MM.1S (cell line): ENCODE data around the gene C16orf87.

Experiments used
- DNase-seq: peaks from one replicate; pipeline ENCODE4 v3.0.0-alpha.2; 2015
- H2AFZ ChIP-seq: fragments of 300-600 bp; sonication (generic); 2 replicates; pipeline ENCODE4 v1.6.0; 2016; ENCODE audit warnings: antibody characterized with exemption, low read length
- H3F3A ChIP-seq: fragments of 300-600 bp; sonication (generic); 2 replicates; pipeline ENCODE4 v1.6.1; 2016; ENCODE audit warnings: mild to moderate bottlenecking, antibody characterized with exemption, low read length, moderate library complexity, mixed read lengths; ENCODE audit not compliant: insufficient read depth
- H3K27ac ChIP-seq: fragments of 300-600 bp; sonication (generic); 2 replicates; pipeline ENCODE4 v1.5.1; 2016; ENCODE audit warnings: mild to moderate bottlenecking, low read length
- H3K27me3 ChIP-seq: fragments of 300-600 bp; sonication (generic); replicated peaks from 2 replicates; pipeline ENCODE4 v1.6.0; 2016; ENCODE audit warnings: low read length; ENCODE audit not compliant: insufficient read depth
- H3K36me3 ChIP-seq: fragments of 300-600 bp; sonication (generic); replicated peaks from 2 replicates; pipeline ENCODE4 v1.6.1; 2016; ENCODE audit warnings: mild to moderate bottlenecking, low read length, mixed read lengths; ENCODE audit not compliant: insufficient read depth
- H3K4me1 ChIP-seq: fragments of 300-600 bp; sonication (generic); 2 replicates; pipeline ENCODE4 v1.6.1; 2016; ENCODE audit warnings: low read length, mixed read lengths
- H3K4me2 ChIP-seq: fragments of 300-600 bp; sonication (generic); 2 replicates; pipeline ENCODE4 v1.6.0; 2016; ENCODE audit warnings: low read depth, low read length
- H3K4me3 ChIP-seq: fragments of 300-600 bp; sonication (generic); 2 replicates; pipeline ENCODE4 v1.5.1; 2016; ENCODE audit warnings: low read length, mixed read lengths
- H3K79me2 ChIP-seq: fragments of 300-600 bp; sonication (generic); 2 replicates; pipeline ENCODE4 v1.6.1; 2016; ENCODE audit warnings: mixed run types, low read length, mixed read lengths
- H3K9ac ChIP-seq: fragments of 300-600 bp; sonication (generic); 2 replicates; pipeline ENCODE4 v1.6.1; 2016; ENCODE audit warnings: low read length, mixed read lengths
- H3K9me2 ChIP-seq: fragments of 300-600 bp; sonication (generic); replicated peaks from 2 replicates; pipeline ENCODE4 v1.6.1; 2016; ENCODE audit warnings: mild to moderate bottlenecking, low read length, mixed read lengths; ENCODE audit not compliant: insufficient read depth
- H3K9me3 ChIP-seq: fragments of 300-600 bp; sonication (generic); replicated peaks from 2 replicates; pipeline ENCODE4 v1.6.1; 2016; ENCODE audit warnings: mild to moderate bottlenecking, low read length, mixed read lengths; ENCODE audit not compliant: insufficient read depth
- H4K20me1 ChIP-seq: fragments of 300-600 bp; sonication (generic); 2 replicates; pipeline ENCODE4 v1.6.1; 2016; ENCODE audit warnings: mild to moderate bottlenecking, low read length, moderate library complexity, mixed read lengths; ENCODE audit not compliant: insufficient read depth
- EZH2 ChIP-seq: fragments of 300-600 bp; sonication (generic); optimal IDR thresholded peaks from 2 replicates; pipeline ENCODE3; 2017; ENCODE audit warnings: low read depth, mild to moderate bottlenecking, antibody characterized with exemption, low read length, mixed read lengths
- EZH2phosphoT487 ChIP-seq: fragments of 300-600 bp; sonication (generic); IDR thresholded peaks from 2 replicates; pipeline ENCODE4 v1.6.1; 2018; ENCODE audit warnings: antibody characterized with exemption, low read length
- TF ChIP-seq, protein P1 (sequence below): fragments of 300-600 bp; sonication (generic); IDR thresholded peaks from 2 replicates; pipeline ENCODE4 v1.5.1; 2016; ENCODE audit warnings: antibody characterized with exemption, low read length, mixed read lengths

The C16orf87 gene

DNA sequence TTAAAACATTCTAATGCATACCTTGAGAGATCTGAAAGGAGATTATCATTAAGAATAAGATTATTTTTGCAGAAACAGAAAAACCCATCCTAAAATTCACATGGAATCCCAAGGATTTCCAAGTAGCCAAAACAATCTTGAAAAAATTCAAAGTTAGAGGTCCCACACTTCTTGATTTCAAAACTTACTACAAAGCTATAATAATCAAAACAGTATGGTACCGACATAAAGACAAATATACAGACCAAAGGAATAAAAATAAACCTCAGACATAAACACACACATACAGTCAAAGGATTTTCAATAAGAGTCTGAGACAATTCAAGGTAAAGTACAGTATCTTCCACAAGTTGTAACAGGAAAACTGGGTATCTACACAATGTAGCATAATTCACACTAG is 16.2 kb downstream of the C16orf87 start:
- TF ChIP-seq EZH2phosphoT487 (no peak), EZH2 (no peak)
- TF ChIP-seq, protein P1, sequence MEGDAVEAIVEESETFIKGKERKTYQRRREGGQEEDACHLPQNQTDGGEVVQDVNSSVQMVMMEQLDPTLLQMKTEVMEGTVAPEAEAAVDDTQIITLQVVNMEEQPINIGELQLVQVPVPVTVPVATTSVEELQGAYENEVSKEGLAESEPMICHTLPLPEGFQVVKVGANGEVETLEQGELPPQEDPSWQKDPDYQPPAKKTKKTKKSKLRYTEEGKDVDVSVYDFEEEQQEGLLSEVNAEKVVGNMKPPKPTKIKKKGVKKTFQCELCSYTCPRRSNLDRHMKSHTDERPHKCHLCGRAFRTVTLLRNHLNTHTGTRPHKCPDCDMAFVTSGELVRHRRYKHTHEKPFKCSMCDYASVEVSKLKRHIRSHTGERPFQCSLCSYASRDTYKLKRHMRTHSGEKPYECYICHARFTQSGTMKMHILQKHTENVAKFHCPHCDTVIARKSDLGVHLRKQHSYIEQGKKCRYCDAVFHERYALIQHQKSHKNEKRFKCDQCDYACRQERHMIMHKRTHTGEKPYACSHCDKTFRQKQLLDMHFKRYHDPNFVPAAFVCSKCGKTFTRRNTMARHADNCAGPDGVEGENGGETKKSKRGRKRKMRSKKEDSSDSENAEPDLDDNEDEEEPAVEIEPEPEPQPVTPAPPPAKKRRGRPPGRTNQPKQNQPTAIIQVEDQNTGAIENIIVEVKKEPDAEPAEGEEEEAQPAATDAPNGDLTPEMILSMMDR: no peak
- Histone ChIP-seq H3K36me3 (no peaks in the 10 kb centered on the region), H3F3A (no peaks in the 10 kb centered on the region), H3K4me2 (no peak overlapping the region), H2AFZ (no peak overlapping the region), H3K79me2 (peaks cover 90% of the 10 kb centered on the region), H4K20me1 (0 out of 2 replicates have a peak, but pooled peaks cover 4% of the 10 kb centered on the region), H3K27me3 (no peaks in the 10 kb centered on the region), H3K4me1 (no peaks in the 10 kb centered on the region), H3K27ac (no peak overlapping the region), H3K9me3 (no peaks in the 10 kb centered on the region), H3K4me3 (no peak overlapping the region), H3K9ac (no peak overlapping the region), H3K9me2 (no peaks in the 10 kb centered on the region)
- no peak for DNase-seq

DNA sequence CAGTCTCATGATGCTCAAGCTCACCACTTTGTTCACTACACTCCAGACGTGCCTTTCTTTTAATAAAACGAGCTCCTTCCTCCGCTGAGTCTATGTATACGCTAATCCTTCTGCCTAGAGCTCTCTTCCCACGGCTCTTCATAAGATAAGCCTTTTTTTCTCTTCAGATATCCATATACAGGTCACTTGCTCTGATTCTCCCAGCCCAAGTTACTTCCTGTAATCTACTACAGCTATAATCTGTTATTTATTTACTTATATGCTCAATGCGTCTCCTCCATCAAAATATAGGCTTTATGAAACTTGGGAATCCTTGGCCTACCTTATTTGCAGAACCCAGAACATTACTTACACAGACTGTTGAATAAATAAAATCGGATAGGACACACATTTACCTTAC is 17.4 kb downstream of the C16orf87 start:
- Histone ChIP-seq H3K27ac (no peak overlapping the region), H3K79me2 (peaks cover 80% of the 10 kb centered on the region), H4K20me1 (0 out of 2 replicates have a peak, but pooled peaks cover 4% of the 10 kb centered on the region), H2AFZ (no peak overlapping the region), H3K9ac (no peak overlapping the region), H3K4me1 (no peaks in the 10 kb centered on the region), H3K9me2 (no peaks in the 10 kb centered on the region), H3K27me3 (no peaks in the 10 kb centered on the region), H3F3A (no peaks in the 10 kb centered on the region), H3K9me3 (no peaks in the 10 kb centered on the region), H3K4me3 (no peak overlapping the region), H3K36me3 (no peaks in the 10 kb centered on the region), H3K4me2 (no peak overlapping the region)
- TF ChIP-seq EZH2phosphoT487 (no peak), EZH2 (no peak)
- TF ChIP-seq, protein P1: no peak
- no peak for DNase-seq

DNA sequence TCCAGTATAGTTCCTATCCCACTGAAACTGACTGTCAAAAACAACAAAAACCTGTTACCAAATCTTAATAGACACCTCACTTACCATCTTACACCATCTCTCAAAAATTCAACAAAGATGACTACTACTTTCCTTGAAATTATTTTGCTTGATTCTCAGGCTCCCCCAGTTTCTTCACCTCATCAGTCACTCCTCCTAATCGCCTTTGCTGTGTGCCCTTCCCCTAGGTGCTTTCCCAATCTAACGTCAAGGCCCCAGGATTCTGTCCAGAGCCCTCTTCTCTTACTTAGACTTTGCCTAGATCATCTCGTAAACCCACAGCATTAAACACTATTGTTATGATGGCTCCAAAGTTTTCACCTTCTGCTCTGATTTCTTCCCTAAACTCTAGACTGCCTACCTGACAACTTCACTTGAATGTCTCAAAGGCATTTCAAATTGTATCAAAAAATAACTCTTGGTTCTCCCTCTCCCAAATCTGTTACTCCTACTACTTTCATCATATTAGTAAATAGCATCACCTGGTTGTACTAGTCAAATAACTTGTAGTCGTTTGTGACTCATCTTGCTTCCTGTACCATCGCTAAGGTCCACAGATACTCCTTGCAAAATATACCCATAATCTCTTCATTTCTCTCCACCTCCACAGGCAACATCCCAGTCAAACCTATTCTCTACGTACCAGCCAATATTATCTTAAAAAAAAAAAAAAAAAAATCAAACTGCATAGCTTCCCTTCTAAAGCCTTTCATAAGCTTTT is 18.0 kb downstream of the C16orf87 start:
- Histone ChIP-seq H3K9me2 (no peaks in the 10 kb centered on the region), H3K79me2 (peaks cover 76% of the 10 kb centered on the region), H3K4me2 (no peak overlapping the region), H4K20me1 (0 out of 2 replicates have a peak, but pooled peaks cover 4% of the 10 kb centered on the region), H3K27ac (no peak overlapping the region), H3F3A (no peaks in the 10 kb centered on the region), H3K9me3 (no peaks in the 10 kb centered on the region), H3K4me1 (no peaks in the 10 kb centered on the region), H3K27me3 (no peaks in the 10 kb centered on the region), H3K4me3 (no peak overlapping the region), H3K9ac (no peak overlapping the region), H3K36me3 (no peaks in the 10 kb centered on the region), H2AFZ (no peak overlapping the region)
- DNase-seq: no peak
- no peak for TF ChIP-seq EZH2phosphoT487
- TF ChIP-seq, protein P1: no peak
- no peak for TF ChIP-seq EZH2
